OCI-LY7 (cell line): ENCODE results near the gene ZDHHC21. TPM values are rescaled to one million over a fixed set of nuclear protein-coding genes. Genes with fewer than 3 reads are reported as not detected.

Experiments used
- BruUV-seq: library from RNA; stranded (reverse); fragments of 400-500 nt; replicated peaks from 2 replicates; lab custom pipeline; 2021; lab: Mats Ljungman, UMichigan
- CTCF ChIA-PET: fragments of 300-600 bp; sonication (Branson Sonifier 250); formaldehyde crosslinking; loops from one replicate; lab custom pipeline; 2022; ENCODE audit warnings: antibody characterized with exemption; ENCODE audit not compliant: unreplicated experiment; lab: Charles Lee
- POLR2A ChIA-PET: fragments of 300-600 bp; sonication (Branson Sonifier 250); formaldehyde crosslinking; loops from one replicate; lab custom pipeline; 2022; ENCODE audit warnings: antibody characterized with exemption; lab: Charles Lee
- DNase-seq: peaks from one replicate; pipeline ENCODE4 v3.0.0-alpha.2; 2015; ENCODE audit warnings: low spot score
- H2AFZ ChIP-seq: fragments of 200-600 bp; sonication (generic), shearing (Covaris generic); 2 replicates; pipeline ENCODE4 v1.6.1; 2014; ENCODE audit warnings: mild to moderate bottlenecking, antibody characterized with exemption, low read length, moderate library complexity
- H3K27ac ChIP-seq: fragments of 200-600 bp; sonication (generic); 2 replicates; pipeline ENCODE4 v1.5.1; 2014; ENCODE audit warnings: mixed run types, low read depth, mild to moderate bottlenecking, moderate library complexity, low read length, inconsistent platforms; ENCODE audit not compliant: poor library complexity, severe bottlenecking
- H3K36me3 ChIP-seq: fragments of 200-600 bp; sonication (generic); 2 replicates; pipeline ENCODE4 v1.6.1; 2014; ENCODE audit warnings: mild to moderate bottlenecking, antibody characterized with exemption, low read length, moderate library complexity, mixed read lengths; ENCODE audit not compliant: insufficient read depth
- H3K4me1 ChIP-seq: fragments of 200-600 bp; sonication (generic); 2 replicates; pipeline ENCODE4 v1.5.1; 2014; ENCODE audit warnings: mild to moderate bottlenecking, low read length; ENCODE audit not compliant: insufficient read depth, poor library complexity, severe bottlenecking
- H3K4me2 ChIP-seq: fragments of 200-600 bp; sonication (generic); 2 replicates; pipeline ENCODE4 v1.6.1; 2014; ENCODE audit warnings: mild to moderate bottlenecking, low read length
- H3K4me3 ChIP-seq: fragments of 200-600 bp; sonication (generic); 2 replicates; pipeline ENCODE4 v1.5.1; 2014; ENCODE audit warnings: mild to moderate bottlenecking, low read depth, low read length; ENCODE audit not compliant: poor library complexity, severe bottlenecking
- H3K79me2 ChIP-seq: fragments of 200-600 bp; sonication (generic); 2 replicates; pipeline ENCODE4 v1.6.1; 2016; ENCODE audit warnings: low read depth, mild to moderate bottlenecking, low read length, moderate library complexity, mixed read lengths; ENCODE audit not compliant: insufficient read depth
- H3K9me2 ChIP-seq: fragments of 200-600 bp; sonication (generic); 2 replicates; pipeline ENCODE4 v1.6.1; 2016; ENCODE audit warnings: mild to moderate bottlenecking, low read length, mixed read lengths; ENCODE audit not compliant: insufficient read depth
- H3K9me3 ChIP-seq: fragments of 200-600 bp; sonication (generic); 2 replicates; pipeline ENCODE4 v1.6.1; 2014; ENCODE audit warnings: mild to moderate bottlenecking, mixed run types, low read length, mixed read lengths
- H4K20me1 ChIP-seq: fragments of 200-600 bp; sonication (generic); 2 replicates; pipeline ENCODE4 v1.6.1; 2014; ENCODE audit warnings: mild to moderate bottlenecking, antibody characterized with exemption, low read length, moderate library complexity, mixed read lengths; ENCODE audit not compliant: insufficient read depth
- CTCF ChIP-seq: fragments of 200-600 bp; sonication (generic); conservative IDR thresholded peaks from 2 replicates; pipeline ENCODE4 v1.5.1; 2014; ENCODE audit warnings: mild to moderate bottlenecking, antibody characterized with exemption, low read length, moderate library complexity, mixed read lengths
- EZH2phosphoT487 ChIP-seq: fragments of 200-600 bp; sonication (generic); IDR thresholded peaks from 2 replicates; pipeline ENCODE4 v1.6.1; 2018; ENCODE audit warnings: low read depth, borderline replicate concordance, mild to moderate bottlenecking, mixed run types, antibody characterized with exemption, low read length, moderate library complexity, mixed read lengths
- intact Hi-C: fragments of 100-400 bp; cut with micrococcal nuclease; formaldehyde crosslinking; loops from one replicate; pipeline ENCODE4 v1.10.0; 2022; ENCODE audit not compliant: unreplicated experiment
- total RNA-seq, 2 experiments: library from RNA; depleted of rRNA in 1 of 2; stranded (reverse); fragments of >200 nt in 1 of 2; shearing (Covaris generic) in 1 of 2; gene quantifications; 2 replicates each; pipeline ENCODE4 v1.2.3, GENCODE V29; 2014 to 2022

The ZDHHC21 gene
- total RNA-seq, 2 experiments from 2014 or later = 13.0 to 16.2 TPM

- Histone ChIP-seq H3K36me3 (peaks cover 11% of the 10 kb centered on the region; the same call in 1 of the 2 replicates), H3K79me2 (no peaks in the 10 kb centered on the region), H3K27ac (no peak overlapping the region), H3K4me1 (no peaks in the 10 kb centered on the region), H3K4me2 (no peak overlapping the region), H2AFZ (no peak overlapping the region), H3K4me3 (no peak overlapping the region), H3K9me2 (no peaks in the 10 kb centered on the region), H3K9me3 (no peaks in the 10 kb centered on the region), H4K20me1 (no peaks in the 10 kb centered on the region)
- TF ChIP-seq EZH2phosphoT487 = no peak
- TF ChIP-seq CTCF = no peak
- ChIA-PET CTCF (no interaction called here), POLR2A (no interaction called here)
- no peak for DNase-seq
- no TSS peak for BruUV-seq
- intact Hi-C loops = no loop called here
These were observed 95.9 kb downstream of the ZDHHC21 start for GRCh38 chr9:14597171-14597799.

- H3K79me2 ChIP-seq = no peaks in the 10 kb centered on the region
- no peak for TF ChIP-seq CTCF
- no peak for TF ChIP-seq EZH2phosphoT487
- H3K4me3 ChIP-seq = no peak overlapping the region
- no peaks in the 10 kb centered on the region for H3K9me2 ChIP-seq
- H4K20me1 ChIP-seq = no peaks in the 10 kb centered on the region
- ChIA-PET POLR2A (interaction anchor here (0.5 kb wide), 1 partner anchor 760 kb away, joined by 4 read pairs; no protein-coding TSS in a partner anchor), CTCF (no interaction called here)
- H3K27ac ChIP-seq = no peak overlapping the region
- no peak overlapping the region for H3K4me2 ChIP-seq
- intact Hi-C loops = no loop called here
- no TSS peak for BruUV-seq
- H2AFZ ChIP-seq = no peak overlapping the region
- H3K36me3 ChIP-seq = peaks cover 11% of the 10 kb centered on the region; the same call in 1 of the 2 replicates
- H3K4me1 ChIP-seq = no peaks in the 10 kb centered on the region
- no peaks in the 10 kb centered on the region for H3K9me3 ChIP-seq
- no peak for DNase-seq
These were observed 99.8 kb downstream of the ZDHHC21 start for GRCh38 chr9:14593406-14593805.

GRCh38 chr9:14591411-14591810 lies 101.8 kb downstream of the ZDHHC21 start:
- BruUV-seq = no TSS peak
- POLR2A ChIA-PET = no interaction called here
- H3K36me3 ChIP-seq = peaks cover 8% of the 10 kb centered on the region; the same call in 1 of the 2 replicates

More at GRCh38 chr9:14591411-14591810, 101.8 kb downstream of the ZDHHC21 start:
- intact Hi-C loops = no loop called here
- CTCF ChIA-PET = no interaction called here
- Histone ChIP-seq H3K79me2 (no peaks in the 10 kb centered on the region), H3K4me1 (no peaks in the 10 kb centered on the region), H3K27ac (no peak overlapping the region), H3K9me2 (no peaks in the 10 kb centered on the region), H3K4me3 (no peak overlapping the region), H4K20me1 (no peaks in the 10 kb centered on the region), H3K4me2 (no peak overlapping the region), H2AFZ (no peak overlapping the region), H3K9me3 (no peaks in the 10 kb centered on the region)
- TF ChIP-seq CTCF = no peak
- TF ChIP-seq EZH2phosphoT487 = no peak
- DNase-seq = no peak
